K562 (cell line): ENCODE results near the gene TIMM17B. TPM values are rescaled to one million over a fixed set of nuclear protein-coding genes. Genes with fewer than 3 reads are reported as not detected.

Experiments used
- BDP1 ChIP-seq: IDR thresholded peaks from 3 replicates; pipeline ENCODE4 v1.6.1; 2011; ENCODE audit not compliant: insufficient read length, insufficient read depth
- CBFA2T3 ChIP-seq: fragments of 450-650 bp; IDR thresholded peaks from 2 replicates; pipeline ENCODE4 v1.6.1; 2017
- HDAC6 ChIP-seq: IDR thresholded peaks from 2 replicates; pipeline ENCODE4 v1.6.1; 2012; ENCODE audit warnings: low read depth, mild to moderate bottlenecking, control low read depth, inconsistent platforms, low read length, moderate library complexity
- HSF4 ChIP-seq: fragments of 250-450 bp; sonication (Bioruptor Pico); IDR thresholded peaks from 2 replicates; pipeline ENCODE4 v2.1.2; 2022; ENCODE audit warnings: mild to moderate bottlenecking, moderate library complexity, borderline replicate concordance
- ILF3 ChIP-seq: fragments of 450-650 bp; IDR thresholded peaks from 2 replicates; pipeline ENCODE4 v1.6.1; 2018; ENCODE audit warnings: antibody characterized with exemption, mild to moderate bottlenecking, moderate library complexity, borderline replicate concordance
- MYNN ChIP-seq, 2 experiments: sonication (generic); formaldehyde crosslinking in 1 of 2; IDR thresholded peaks; 2 replicates each; pipeline versions ENCODE4 v1.5.0 to v1.6.1; 2016 to 2020; ENCODE audit warnings: antibody characterized with exemption in 1 of 2, missing genetic modification reagents in 1 of 2
- PHF8 ChIP-seq: fragments of 200-600 bp; sonication (generic); IDR thresholded peaks from 2 replicates; pipeline ENCODE4 v1.6.1; 2012; ENCODE audit warnings: mixed run types, mild to moderate bottlenecking, inconsistent platforms, low read length, moderate library complexity, borderline replicate concordance
- PURB ChIP-seq: sonication (generic); formaldehyde crosslinking; IDR thresholded peaks from 2 replicates; pipeline ENCODE4 v1.9.0; 2021; ENCODE audit warnings: low read depth, mild to moderate bottlenecking, missing genetic modification reagents
- SMAD2 ChIP-seq: fragments of 150-350 bp; IDR thresholded peaks from 2 replicates; pipeline ENCODE4 v1.6.1; 2014; ENCODE audit warnings: low read depth, mild to moderate bottlenecking, low read length
- SMARCB1 ChIP-seq: IDR thresholded peaks from 2 replicates; pipeline ENCODE4 v1.6.1; 2011; ENCODE audit warnings: improper control_type of control experiment, low read depth; ENCODE audit not compliant: insufficient read length
- ZNF121 ChIP-seq: sonication (generic); formaldehyde crosslinking; conservative IDR thresholded peaks from 2 replicates; pipeline ENCODE4 v1.8.0; 2022; ENCODE audit warnings: missing genetic modification reagents
- ZNF197 ChIP-seq: fragments of 200-800 bp; sonication (Bioruptor generic); IDR thresholded peaks from 2 replicates; pipeline ENCODE4 v1.6.1; 2016; ENCODE audit warnings: low read depth, missing genetic modification characterization, missing compliant biosample characterization
- ZNF217 ChIP-seq: sonication (generic); formaldehyde crosslinking; IDR thresholded peaks from 2 replicates; pipeline ENCODE4 v1.8.0; 2022; ENCODE audit warnings: mild to moderate bottlenecking, missing genetic modification reagents
- ZNF830 ChIP-seq: fragments of 250-450 bp; sonication (Bioruptor Pico); IDR thresholded peaks from 2 replicates; pipeline ENCODE4 v1.5.0; 2021; ENCODE audit warnings: mild to moderate bottlenecking
- polyA plus RNA-seq, 8 experiments: library from polyadenylated mRNA; depleted of rRNA in 4 of 8; stranded (reverse) in 5 of 8; unstranded in 3 of 8; fragments of >200 nt; fragmentation: Nextera tagmentation in 2 of 8; fragmentation: Illumina TruSeq in 1 of 8; extraction: Ambion mirVana in 2 of 8; extraction: Trizol in 1 of 8; gene quantifications; 2 replicates each; pipeline versions ENCODE4 v1.2.1 to v1.2.3, GENCODE V29; 2011 to 2014; ENCODE audit warnings: inconsistent platforms in 1 of 8, missing spikeins in 1 of 8
- total RNA-seq, 7 experiments: library from RNA; depleted of rRNA in 6 of 7; stranded (reverse); fragments of >200 nt in 6 of 7; fragmentation: Illumina TruSeq in 2 of 7; extraction: Trizol in 2 of 7; gene quantifications; 2 replicates each; pipeline versions ENCODE4 v1.2.1 to v1.2.3, GENCODE V29; 2011 to 2021; ENCODE audit warnings: low replicate concordance in 1 of 7
- TF ChIP-seq, protein P1 (sequence below), 2 experiments: IDR thresholded peaks; 2 replicates each; pipeline ENCODE4 v1.6.1; 2012; ENCODE audit warnings: improper control_type of control experiment in 2 of 2, low read depth in 2 of 2, low read length in 2 of 2, borderline replicate concordance in 1 of 2
- TF ChIP-seq, protein P2 (sequence below): fragments of 250-450 bp; sonication (Bioruptor Pico); IDR thresholded peaks from 2 replicates; pipeline ENCODE4 v1.8.0; 2022; ENCODE audit warnings: moderate library complexity, mild to moderate bottlenecking, inconsistent platforms
- TF ChIP-seq, protein P3 (sequence below): sonication (generic); formaldehyde crosslinking; IDR thresholded peaks from 2 replicates; pipeline ENCODE4 v1.9.0; 2022; ENCODE audit warnings: mild to moderate bottlenecking, missing genetic modification reagents
- TF ChIP-seq, protein P4 (sequence below): fragments of 250-450 bp; sonication (Bioruptor Pico); IDR thresholded peaks from 2 replicates; pipeline ENCODE4 v1.8.0; 2022; ENCODE audit warnings: inconsistent platforms
- TF ChIP-seq, protein P5 (sequence below): fragments of 200-400 bp; formaldehyde crosslinking; IDR thresholded peaks from 2 replicates; pipeline ENCODE4 v1.6.1; 2017; ENCODE audit warnings: mild to moderate bottlenecking, low read depth, low read length, moderate library complexity
- TF ChIP-seq, protein P6 (sequence below): fragments of 250-450 bp; sonication (Bioruptor Pico); IDR thresholded peaks from 2 replicates; pipeline ENCODE4 v1.8.0; 2021; ENCODE audit warnings: borderline replicate concordance, mild to moderate bottlenecking, moderate library complexity; ENCODE audit not compliant: poor library complexity, severe bottlenecking

The TIMM17B gene
- total and polyA plus RNA-seq, 9 of the 15 experiments (the other 6 are each of a cell fraction or from before 2014, with no cell fraction given), result 9.9 to 184 (median 115) TPM

DNA sequence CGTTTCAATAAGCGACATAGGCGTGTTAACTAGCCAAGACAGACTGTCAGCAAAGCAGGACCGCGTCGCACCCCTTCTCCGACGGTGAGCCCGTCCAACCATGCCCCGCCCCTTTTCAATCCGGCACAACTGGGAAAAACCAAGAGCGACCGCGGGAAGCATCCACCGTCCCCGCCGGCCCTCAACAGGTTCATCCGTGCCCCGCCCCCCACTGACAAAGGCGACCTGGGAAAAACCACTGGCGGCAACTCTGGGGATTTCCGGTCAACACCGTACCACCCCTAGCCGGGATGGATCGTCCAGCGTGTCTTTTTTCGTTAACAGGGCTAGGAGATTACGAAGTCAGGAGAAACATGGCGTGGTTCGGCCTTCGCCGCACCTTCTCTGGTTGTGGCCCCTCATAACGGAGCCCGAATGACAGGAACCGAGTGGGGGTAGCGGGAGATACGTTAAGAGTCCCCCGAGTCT is 377 bp downstream of the TIMM17B start (continued):
- TF ChIP-seq, protein P1, sequence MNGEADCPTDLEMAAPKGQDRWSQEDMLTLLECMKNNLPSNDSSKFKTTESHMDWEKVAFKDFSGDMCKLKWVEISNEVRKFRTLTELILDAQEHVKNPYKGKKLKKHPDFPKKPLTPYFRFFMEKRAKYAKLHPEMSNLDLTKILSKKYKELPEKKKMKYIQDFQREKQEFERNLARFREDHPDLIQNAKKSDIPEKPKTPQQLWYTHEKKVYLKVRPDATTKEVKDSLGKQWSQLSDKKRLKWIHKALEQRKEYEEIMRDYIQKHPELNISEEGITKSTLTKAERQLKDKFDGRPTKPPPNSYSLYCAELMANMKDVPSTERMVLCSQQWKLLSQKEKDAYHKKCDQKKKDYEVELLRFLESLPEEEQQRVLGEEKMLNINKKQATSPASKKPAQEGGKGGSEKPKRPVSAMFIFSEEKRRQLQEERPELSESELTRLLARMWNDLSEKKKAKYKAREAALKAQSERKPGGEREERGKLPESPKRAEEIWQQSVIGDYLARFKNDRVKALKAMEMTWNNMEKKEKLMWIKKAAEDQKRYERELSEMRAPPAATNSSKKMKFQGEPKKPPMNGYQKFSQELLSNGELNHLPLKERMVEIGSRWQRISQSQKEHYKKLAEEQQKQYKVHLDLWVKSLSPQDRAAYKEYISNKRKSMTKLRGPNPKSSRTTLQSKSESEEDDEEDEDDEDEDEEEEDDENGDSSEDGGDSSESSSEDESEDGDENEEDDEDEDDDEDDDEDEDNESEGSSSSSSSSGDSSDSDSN (IDR thresholded peaks at IDR 0.05; ENCODE audit: borderline replicate concordance in 1 of 2, low read depth in 2 of 2, low read length in 2 of 2), result no peak
- TF ChIP-seq, protein P2, sequence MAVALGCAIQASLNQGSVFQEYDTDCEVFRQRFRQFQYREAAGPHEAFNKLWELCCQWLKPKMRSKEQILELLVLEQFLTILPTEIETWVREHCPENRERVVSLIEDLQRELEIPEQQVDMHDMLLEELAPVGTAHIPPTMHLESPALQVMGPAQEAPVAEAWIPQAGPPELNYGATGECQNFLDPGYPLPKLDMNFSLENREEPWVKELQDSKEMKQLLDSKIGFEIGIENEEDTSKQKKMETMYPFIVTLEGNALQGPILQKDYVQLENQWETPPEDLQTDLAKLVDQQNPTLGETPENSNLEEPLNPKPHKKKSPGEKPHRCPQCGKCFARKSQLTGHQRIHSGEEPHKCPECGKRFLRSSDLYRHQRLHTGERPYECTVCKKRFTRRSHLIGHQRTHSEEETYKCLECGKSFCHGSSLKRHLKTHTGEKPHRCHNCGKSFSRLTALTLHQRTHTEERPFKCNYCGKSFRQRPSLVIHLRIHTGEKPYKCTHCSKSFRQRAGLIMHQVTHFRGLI (CRISPR knock-in tag), result no peak
- no peak for TF ChIP-seq SMAD2
- TF ChIP-seq, protein P3, sequence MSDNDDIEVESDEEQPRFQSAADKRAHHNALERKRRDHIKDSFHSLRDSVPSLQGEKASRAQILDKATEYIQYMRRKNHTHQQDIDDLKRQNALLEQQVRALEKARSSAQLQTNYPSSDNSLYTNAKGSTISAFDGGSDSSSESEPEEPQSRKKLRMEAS (CRISPR knock-in tag), result no peak
- TF ChIP-seq, protein P4, sequence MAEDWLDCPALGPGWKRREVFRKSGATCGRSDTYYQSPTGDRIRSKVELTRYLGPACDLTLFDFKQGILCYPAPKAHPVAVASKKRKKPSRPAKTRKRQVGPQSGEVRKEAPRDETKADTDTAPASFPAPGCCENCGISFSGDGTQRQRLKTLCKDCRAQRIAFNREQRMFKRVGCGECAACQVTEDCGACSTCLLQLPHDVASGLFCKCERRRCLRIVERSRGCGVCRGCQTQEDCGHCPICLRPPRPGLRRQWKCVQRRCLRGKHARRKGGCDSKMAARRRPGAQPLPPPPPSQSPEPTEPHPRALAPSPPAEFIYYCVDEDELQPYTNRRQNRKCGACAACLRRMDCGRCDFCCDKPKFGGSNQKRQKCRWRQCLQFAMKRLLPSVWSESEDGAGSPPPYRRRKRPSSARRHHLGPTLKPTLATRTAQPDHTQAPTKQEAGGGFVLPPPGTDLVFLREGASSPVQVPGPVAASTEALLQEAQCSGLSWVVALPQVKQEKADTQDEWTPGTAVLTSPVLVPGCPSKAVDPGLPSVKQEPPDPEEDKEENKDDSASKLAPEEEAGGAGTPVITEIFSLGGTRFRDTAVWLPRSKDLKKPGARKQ (CRISPR knock-in tag), result no peak
- TF ChIP-seq HDAC6, result no peak
- no peak for TF ChIP-seq ZNF121 (CRISPR knock-in tag)
- TF ChIP-seq ZNF217 (CRISPR knock-in tag), result no peak
- TF ChIP-seq MYNN (IDR thresholded peaks at IDR 0.05), result no peak
- TF ChIP-seq MYNN (CRISPR knock-in tag; IDR thresholded peaks at IDR 0.05), result no peak
- no peak for TF ChIP-seq SMARCB1
- TF ChIP-seq BDP1, result no peak
- no peak for TF ChIP-seq CBFA2T3
- TF ChIP-seq, protein P5, sequence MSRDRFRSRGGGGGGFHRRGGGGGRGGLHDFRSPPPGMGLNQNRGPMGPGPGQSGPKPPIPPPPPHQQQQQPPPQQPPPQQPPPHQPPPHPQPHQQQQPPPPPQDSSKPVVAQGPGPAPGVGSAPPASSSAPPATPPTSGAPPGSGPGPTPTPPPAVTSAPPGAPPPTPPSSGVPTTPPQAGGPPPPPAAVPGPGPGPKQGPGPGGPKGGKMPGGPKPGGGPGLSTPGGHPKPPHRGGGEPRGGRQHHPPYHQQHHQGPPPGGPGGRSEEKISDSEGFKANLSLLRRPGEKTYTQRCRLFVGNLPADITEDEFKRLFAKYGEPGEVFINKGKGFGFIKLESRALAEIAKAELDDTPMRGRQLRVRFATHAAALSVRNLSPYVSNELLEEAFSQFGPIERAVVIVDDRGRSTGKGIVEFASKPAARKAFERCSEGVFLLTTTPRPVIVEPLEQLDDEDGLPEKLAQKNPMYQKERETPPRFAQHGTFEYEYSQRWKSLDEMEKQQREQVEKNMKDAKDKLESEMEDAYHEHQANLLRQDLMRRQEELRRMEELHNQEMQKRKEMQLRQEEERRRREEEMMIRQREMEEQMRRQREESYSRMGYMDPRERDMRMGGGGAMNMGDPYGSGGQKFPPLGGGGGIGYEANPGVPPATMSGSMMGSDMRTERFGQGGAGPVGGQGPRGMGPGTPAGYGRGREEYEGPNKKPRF, result no peak
- no peak for TF ChIP-seq ZNF197
- TF ChIP-seq HSF4, result no peak
- TF ChIP-seq, protein P6, sequence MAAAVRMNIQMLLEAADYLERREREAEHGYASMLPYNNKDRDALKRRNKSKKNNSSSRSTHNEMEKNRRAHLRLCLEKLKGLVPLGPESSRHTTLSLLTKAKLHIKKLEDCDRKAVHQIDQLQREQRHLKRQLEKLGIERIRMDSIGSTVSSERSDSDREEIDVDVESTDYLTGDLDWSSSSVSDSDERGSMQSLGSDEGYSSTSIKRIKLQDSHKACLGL (CRISPR knock-in tag), result no peak
- no peak for TF ChIP-seq ZNF830 (CRISPR knock-in tag)
- no peak for TF ChIP-seq PHF8
- TF ChIP-seq ILF3, result no peak
- no peak for TF ChIP-seq PURB (CRISPR knock-in tag)
